Stimulated activated naive CD4-positive, alpha-beta T cell treated with Interleukin-2 at 50 U/mL for 16 hours (primary cell): Measurements from ENCODE around the gene USB1.
A peak's percentile ranks its signal among the peaks of the same experiment; 100 is the strongest.

Source experiments
- DNase-seq: peaks from one replicate; lab custom pipeline; 2025; lab: John Stamatoyannopoulos, UW

USB1 gene

DNA sequence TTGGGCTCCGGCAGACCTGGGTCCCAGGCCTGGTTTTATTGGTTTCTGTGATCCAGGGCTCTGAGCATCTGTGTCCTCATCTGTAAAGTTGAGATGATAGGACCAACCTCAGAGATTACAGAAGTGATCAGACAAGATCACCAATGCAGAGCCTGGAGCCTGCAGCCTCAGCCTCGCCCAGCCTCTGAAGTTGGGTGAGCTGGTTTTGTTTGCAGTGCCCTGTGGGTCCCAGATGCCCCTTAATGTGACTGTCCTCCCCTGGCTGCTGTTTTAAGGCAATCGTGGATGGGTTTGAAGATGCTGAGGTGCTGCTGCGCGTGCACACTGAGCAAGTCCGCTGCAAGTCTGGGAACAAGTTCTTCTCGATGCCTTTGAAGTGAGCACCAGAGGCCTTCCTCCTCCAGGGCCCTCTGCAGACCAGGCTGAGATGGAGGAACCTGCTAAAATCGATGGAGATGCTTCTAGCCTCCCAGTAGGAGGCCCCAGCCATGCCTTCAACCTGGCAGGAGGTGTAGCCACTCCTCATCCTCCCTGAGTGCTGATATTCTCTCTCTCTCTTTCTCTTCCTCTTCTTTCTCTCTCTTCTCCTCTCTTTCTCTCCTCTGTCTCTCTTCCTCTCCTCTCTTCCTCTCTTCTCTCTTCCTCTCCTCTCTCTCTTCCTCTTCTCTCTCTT lies 18.8 kb downstream of the USB1 start:
- no peak for DNase-seq

DNA sequence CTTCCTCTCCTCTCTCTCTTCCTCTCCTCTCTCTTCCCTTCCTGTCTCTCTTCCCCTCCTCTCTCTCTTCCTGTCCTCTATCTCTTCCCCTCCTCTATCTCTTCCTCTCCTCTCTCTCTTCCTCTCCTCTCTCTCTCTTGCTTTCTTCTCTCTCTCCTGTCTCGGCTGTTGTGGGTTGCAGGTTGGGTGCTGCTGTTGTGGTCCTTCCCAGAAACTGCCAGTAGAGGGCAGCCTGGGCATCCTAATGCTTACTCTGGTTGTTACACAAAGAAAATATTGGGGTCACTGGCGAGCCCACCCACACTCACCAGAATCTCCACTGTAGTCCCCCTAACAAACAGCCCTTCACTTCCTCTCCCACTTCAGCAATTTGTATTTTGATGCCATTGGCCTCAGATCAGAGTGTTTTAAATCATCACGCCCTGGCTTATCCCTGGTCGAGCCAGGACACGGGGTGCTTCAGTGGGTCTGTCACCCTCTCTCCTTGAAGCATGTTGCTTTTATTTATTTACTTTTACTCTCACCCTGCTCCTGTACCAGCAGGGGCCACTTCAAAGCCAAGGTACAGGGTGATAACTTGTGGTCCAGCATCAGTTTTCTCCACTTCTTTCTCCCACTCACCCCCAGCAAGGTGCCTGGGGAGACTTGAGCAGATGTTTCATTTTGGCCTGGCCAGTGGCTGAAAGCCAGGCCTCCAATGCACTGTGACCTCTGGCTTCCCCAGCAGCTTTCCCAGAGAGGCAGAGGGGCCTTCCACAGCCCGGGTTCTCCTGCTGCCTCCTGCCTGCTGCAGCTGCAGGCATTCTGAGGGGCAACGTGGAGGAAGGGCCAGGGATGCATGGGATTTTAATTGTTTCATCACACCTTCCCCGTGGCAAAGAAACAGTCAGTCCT lies 19.7 kb downstream of the USB1 start:
- peak; percentile 31 for DNase-seq

DNA sequence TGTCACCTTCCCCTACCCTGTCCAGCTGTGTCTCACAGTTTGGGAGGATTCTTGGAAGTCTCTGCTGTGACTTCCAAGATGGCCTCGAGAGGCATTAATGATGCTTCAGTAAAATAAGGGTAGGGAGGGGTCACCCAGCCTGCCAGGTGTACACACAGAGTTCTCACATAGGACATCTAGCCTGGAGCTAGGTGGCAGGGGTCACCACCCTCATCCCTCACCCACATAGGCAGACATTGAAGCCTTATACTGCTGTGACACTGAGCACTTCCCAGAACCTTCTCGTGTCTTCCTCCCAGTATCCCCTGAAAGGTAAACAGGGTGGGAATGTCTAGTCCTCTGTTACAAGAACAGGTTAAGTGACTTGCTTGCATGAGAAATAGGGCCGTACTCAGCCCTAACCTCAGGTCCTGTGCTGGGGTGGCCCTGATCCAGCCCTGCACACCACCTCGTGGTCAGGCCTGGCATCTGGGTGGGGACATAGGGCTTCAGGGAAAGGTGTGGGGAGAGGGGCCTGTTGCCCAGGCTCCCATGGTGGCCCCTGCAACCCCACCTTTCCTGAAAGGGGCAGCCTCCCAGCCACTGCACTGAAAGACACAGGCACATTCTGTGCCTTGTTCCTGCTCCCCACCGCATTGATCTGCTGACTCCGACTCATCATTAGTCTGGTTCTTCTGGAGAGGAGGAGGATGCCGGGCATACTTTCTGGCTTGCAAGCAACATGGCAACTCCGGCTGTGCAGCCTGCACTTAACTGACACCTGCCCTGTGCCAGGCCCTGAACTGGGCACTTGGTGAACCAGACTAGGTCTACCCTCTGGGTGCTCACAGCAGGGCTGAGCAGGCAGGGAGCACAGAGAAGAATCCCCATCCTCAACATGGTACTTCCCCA lies 20.7 kb downstream of the USB1 start:
- no peak for DNase-seq

DNA sequence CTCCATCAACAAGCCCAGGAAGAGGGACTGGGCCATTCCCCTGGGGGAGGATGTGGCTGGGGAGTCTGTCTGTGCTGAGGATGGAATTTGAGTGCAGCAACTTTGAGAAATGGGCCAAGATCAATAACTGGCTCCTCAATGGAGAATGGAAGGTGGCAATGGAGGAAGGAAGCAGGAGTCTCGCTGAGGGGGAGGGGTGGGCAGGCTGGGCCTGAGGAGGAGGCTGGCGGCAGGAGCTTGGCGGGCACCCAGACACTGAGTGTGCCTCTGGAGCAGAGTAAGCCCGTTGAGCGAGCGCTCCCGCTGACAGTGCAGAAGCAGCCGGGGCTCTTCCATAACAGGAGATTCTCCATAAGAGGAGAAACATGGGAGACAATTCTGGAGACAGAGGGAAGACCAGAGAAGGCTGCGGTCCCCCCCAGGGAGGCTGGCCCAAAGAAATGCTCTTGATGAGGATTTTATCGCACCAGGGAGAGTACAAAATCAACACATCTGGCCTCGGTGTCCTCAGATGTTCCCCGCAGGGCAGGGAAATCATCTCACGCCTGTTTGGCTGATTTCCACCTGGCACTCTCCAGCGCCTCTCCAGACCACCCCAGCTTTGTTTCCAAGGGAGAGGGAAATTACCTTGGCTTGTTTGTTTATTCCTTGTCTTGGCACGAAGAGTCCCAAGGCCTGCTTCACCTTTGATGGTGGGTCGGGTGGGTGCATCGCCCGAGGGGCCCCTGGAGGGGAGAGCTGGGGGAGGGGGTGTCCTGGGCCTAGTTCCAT lies 21.6 kb downstream of the USB1 start:
- DNase-seq: no peak

DNA sequence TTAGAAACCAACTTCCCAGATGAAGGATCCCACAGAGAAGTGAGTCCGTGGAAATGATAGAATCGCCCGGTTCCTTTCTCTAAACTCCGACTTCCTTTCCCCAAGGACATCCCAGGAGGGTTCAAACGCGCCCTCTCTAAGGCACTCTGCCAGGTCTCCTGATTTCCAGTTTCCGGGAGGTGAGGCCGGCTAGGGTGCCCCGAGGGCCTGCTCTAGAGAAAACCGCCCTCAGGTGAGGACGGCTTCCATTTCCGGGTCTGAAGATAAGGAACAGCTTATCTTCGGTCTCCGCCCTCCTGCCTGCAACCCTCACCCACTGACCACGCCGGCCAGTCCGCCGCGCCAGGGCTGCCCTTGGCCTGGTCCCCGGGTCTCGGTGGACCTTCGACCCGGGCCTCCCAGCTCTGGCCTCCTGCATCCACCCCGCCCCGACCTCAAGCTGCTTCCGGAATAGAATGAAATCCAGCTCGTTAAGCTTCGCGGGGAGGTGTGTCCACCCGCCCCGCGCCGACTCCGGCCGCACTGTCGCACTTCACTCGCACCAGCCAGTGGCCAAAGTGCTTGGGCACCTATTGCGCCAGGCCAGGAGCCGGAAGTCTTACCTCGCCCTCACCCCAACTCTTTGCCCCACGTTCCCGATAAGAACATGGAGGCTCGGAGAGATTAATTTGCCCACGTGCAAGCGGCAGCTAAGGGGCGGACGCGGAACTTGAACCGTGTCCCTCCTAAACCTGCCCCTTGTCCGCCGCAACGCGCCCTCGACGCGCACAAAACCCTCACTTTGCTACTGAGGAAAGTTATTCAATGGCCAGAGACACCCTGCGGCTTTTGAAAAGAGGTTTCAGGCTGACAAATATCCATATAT lies 23.5 kb downstream of the USB1 start:
- peak; percentile 9 for DNase-seq

DNA sequence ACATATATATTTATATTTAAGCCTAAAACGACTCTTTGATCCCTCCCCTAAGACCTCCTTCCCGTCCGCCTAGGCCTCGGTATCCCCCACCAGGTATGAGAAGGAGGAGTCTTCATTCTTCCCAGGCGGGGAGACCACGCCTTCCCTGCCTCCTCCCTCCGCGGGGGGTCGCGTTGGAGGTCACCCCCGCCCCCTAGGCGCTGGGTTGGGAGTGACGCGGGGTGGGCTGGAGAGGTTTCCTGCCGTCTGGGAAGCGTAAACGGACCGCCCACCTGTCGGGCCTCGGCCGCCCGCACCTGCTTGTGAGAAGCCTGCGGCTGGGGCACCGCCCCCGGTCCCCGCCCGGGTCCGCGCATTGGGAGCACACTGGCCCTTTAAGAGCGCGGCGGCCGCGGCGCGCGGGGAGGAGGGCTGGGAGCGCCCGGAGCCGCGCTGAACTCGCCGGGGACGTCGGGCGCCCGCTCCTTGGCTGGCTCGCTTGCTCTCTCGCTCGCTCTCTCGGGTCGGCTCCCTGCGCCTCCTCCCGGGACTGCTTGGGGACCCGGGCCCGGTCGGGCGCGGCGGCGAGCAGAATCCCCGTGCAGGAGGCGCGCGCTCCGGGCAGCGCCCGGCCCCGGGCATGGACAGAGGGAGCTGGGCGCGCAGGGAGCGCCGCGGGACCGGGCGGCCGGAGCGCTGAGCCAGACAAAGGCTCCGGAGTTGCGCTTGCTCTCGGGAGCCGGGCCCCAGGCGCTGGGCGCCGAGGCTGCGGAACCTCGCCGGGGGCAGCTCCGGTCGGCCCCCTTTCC lies 24.3 kb downstream of the USB1 start, which contains the start of gene MMP15:
MMP15 (plus strand) TSS at position 404 of the 788 bp plus-strand sequence. CDS start 597 bp downstream, outside the sequence.
- DNase-seq: peak; percentile 59

DNA sequence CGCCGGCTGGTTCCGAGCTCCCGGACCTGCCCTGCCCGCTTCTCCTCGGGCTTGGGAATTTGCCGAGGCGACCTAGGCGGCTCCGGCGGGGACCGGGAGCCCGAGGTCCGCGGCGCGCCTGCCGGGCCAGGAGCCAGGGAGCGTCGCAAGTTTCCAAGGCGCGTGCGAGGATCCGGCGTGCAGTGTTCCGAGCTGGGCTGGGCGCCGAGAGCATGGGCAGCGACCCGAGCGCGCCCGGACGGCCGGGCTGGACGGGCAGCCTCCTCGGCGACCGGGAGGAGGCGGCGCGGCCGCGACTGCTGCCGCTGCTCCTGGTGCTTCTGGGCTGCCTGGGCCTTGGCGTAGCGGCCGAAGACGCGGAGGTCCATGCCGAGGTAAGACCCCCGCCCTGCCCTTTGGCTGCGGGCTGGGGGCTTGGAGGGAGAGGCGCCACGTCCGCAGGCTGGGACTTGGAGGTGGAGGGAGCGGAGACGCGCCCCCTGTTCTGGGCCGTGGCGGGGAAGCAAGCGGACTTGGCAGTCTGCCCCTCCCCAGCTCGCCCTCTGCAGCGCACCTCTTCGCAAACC lies 25.0 kb downstream of the USB1 start:
- DNase-seq: no peak

DNA sequence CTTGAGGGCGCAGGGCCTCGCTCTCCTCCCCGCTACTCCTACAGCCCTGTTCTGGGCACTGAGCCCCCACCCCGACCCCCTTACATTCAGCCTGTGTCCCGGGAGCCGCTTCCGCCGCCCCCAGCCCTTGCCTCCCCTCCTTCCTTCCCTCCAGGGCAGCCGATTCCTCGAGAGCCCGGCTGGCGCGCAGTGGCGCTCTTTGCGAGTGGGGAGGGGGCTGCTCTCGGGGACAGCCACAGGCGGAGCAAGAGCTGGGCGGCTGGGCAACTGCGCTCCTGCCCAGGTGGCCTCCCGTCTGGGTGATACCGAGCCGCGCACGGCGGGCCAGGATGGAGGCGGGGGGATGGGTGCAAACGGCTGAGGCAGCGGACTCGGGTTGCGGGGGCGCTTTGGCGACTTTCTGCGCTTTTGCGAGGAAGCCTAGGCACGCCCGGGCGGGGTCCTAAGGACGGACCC lies 25.5 kb downstream of the USB1 start:
- DNase-seq: no peak

DNA sequence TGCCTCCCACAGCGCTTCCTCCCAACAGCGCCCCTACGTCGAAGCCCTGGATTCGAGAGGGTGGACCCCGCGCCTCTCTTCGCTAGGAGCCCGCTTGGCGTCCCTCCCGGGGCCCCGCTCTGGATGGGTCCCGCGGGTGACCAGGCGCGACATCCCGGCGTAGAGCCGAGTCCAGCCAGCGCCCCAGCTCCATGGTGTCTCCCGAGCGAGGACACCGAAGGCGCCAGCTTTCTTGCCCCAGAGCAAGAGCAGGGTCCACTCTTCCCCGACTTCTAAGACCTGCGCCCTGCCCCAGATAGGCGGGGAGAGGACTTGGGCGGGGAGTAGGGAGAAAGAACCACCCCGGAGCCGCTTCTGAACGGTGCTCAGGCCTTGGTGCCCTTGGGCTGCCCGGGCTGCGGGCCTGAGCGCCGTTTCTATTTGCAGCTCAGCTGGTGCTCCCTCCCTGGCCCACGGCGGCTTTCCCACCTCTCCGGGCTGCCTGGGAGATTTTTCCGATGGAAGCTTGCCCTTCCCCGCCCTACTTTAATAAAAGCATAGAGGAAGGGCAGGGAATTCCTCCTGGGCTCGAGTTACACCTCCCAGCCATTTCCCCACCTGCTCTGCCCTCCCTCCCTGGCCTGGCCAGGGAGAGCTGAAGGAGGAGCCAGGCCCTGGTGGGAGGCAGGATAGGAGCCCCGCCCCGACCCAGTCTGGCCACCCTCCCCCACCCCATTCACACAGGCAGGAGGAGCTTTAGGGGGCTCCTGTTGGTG lies 26.1 kb downstream of the USB1 start:
- no peak for DNase-seq

DNA sequence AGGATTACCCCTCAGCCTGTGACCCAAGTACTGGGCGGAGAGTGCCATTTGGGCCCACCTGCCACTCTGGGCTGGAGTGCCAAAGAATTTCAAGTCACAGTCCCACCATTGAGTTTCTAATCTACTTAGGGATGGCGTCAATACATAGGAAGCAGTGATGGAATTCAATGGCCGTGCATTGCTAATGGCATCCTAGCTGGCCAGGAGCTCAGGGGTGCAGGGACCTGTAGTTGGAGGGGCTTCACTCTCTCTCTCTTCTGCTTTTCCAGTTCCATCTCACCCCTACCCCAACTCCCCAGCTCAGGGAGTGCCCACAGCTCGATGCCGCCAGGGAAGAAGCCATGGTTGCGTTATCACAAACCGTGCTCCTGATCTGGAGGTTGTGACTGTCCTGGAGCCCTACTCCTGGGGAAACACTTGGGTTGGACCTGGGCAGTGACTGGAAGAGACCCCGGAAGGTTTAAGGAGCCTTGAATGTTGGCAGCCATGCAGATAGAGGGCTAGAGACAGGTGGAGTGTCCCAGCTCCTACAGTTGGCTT lies 26.8 kb downstream of the USB1 start:
- no peak for DNase-seq

DNA sequence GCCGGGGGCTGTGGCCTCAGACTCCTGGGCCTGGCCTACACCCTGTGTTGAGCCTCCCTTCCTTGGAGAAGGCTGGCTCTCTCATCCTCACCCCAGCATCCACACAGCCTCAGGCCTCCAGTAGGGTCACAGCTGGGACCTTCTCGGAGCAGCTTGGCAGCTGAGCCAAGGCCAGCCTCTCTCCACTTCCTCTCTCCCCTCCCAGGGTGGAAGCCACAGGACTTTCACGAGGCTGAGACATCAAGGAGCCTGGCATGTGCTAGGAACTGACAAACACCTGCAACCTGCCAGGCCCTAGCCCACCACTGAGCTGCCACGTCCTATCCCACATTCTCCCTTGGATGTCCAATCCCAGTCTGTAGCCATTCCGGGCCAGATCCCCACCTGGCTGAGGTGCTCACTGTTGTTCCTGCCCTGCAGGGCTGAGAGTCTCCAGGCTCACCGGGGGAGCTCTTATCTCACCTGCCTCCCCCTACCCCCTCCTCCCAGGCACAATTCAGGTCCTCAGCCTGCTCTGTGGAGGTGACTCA lies 27.4 kb downstream of the USB1 start:
- no peak for DNase-seq

DNA sequence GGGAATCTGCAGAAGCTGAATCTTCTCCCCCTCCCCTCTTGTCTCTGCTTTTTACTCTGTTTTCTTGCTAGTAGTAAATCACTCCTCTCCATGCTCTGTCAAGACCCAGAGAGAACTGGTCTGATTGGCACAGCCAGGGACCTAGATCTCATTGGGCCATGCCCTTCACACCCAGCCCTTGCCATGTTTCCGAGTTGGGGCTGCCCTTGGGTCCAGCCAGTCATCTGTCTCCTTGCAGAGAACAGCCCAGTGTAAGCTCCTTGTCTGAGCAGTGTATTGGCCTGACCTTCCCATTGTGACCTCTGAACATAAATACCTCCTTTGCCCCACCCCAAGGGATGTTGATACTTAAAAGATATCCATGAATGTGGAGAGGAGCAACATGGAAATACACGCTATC lies 28.2 kb downstream of the USB1 start:
- DNase-seq: no peak

DNA sequence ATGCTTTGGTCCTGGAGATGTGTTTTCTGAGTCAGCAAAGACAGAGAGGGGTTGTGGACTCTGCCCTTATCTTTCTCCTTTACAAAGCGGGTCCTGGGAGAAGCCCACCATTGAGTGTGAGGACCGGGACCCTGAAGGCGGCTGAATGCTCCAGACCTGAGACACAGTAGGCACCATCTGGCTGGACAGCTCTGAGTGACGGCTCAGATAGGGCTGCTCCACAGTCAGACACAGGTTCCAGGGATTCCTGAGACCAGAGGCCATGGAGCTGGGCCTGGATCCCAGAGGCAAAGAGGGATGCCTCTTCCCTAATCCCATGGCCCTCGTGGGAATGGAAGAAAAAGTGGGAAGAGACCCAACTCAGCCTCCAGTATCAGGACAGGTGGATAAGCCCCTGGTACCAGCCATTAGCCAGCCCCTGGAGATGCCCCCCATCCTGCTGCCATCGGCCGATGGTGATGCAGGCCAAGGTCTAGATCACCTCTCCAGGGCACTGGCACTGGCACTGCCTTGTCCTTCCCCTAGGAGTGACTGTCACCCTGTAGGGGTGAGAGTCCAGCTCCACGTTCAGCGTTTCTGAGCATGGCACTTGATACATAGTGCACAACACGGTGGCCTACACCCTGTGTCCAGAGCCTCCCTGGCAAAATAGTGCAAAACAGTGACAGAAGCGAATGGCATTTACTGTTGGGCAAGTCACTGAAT lies 29.1 kb downstream of the USB1 start:
- DNase-seq: no peak

DNA sequence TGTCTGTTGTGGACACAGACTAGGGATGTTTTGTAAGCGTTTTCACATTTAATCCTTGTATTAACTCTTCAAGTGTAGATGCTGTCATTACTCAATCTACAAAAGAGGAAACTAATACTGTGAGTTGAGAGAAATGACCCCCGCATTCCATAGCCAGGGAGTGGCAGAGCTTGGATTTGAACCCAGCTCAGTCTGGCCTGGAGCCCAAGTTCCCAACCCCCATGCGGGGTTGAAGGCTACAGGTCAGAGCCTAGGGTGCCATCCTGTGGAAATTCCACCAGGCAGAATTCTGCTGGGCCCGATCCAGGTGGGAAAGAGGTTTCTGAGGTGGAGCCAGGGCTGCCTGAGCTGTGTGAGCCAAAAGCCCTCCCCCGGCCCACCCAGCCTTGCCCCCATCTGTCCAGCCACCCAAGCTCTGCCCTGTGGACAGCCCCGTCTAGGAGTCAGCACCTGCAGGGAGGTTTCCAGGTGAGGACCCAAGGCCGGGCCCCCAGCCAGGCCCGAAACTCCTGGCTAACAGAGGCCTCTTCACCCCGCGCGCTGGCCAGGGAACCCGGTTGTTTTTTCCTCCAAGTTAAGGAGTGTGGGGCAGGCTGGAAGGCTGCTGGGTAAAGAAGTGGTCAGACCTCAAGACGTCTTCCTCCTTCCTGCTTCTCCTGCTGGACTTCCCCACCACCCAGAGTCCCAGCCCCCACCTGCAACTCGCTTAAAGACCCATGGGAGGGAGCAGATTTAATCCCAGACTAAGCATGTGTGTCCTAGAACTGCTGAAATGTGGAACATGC lies 30.0 kb downstream of the USB1 start:
- no peak for DNase-seq

DNA sequence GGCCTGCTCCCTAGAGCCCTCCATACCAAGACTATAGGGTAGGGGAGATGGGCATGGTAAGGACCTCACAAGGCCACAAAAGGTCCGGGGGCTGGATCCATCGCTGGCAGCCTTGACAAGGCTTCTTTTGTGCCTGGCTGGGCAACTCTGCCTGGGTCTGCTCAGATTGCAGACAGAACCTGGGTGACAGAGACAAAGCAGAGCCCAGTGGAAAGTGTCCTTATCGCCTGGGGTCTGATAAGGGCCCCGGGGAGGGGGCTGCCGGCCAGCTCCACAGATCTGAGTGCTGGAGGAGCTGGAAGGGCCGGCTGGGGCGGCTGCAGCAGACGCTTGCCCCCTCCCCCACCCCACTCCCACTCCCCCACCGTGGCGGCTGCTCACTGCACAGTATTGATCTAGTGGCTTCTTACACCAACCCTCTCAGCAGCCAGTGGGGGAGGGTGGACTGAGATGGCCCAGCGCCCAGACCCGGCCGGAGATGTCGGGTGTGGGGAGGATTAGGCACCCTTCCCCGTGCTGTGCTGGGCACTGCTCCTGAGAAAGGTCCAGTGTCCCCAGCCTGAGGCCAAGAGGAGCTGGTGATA lies 31.6 kb downstream of the USB1 start:
- DNase-seq: no peak

DNA sequence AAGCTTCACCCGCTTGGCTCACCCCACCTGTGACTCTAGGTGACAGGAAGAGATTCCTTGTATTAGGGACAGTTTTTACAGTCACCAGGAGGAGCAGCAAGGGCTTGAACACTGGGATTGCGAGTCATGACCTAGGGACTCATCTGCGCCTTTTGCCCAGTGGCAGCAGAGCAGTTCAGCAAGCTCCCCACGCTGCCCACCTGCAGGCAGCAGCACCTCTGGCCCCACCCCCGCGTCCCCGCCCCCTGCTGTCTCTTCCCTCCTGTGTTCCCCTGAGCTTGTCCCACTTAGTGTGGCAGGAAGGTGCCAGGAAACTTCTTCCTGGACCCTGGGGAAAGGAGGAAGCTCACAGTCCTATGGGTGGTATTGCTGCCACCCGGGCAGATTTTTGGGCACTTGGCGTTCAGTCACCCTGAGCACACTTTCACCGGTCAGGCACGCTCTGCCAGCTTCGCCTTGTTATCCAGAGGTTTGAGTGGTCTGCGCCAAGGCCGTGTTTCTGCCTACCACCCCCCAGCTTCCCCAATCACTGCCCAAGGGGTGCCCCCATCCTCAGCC lies 33.0 kb downstream of the USB1 start:
- DNase-seq: no peak
